PFSK-1 (cell line): ENCODE results near the gene SCYGR6.

Source experiments
- FOXP2 ChIP-seq: optimal IDR thresholded peaks from 2 replicates; pipeline ENCODE3; 2011; ENCODE audit warnings: borderline replicate concordance, control low read depth, inconsistent platforms; ENCODE audit not compliant: insufficient read depth; ENCODE audit errors: extremely low read length, extremely low read depth
- POLR2AphosphoS5 ChIP-seq: IDR thresholded peaks from 2 replicates; pipeline ENCODE4 v1.6.1; 2012; ENCODE audit warnings: low read depth, mild to moderate bottlenecking, control low read depth, low read length, moderate library complexity
- REST ChIP-seq, 2 experiments: IDR thresholded peaks; 2 replicates each; pipeline versions ENCODE4 v1.6.1 to v1.8.0; 2011 to 2012; ENCODE audit warnings: low read depth in 2 of 2, low read length in 2 of 2, control low read depth in 1 of 2, inconsistent platforms in 1 of 2, mild to moderate bottlenecking in 1 of 2, moderate library complexity in 1 of 2; ENCODE audit not compliant: insufficient read depth in 1 of 2
- SIN3A ChIP-seq: IDR thresholded peaks from 2 replicates; pipeline ENCODE4 v1.6.1; 2012; ENCODE audit warnings: mild to moderate bottlenecking, low read length, moderate library complexity, borderline replicate concordance; ENCODE audit not compliant: insufficient read depth
- TAF1 ChIP-seq: IDR thresholded peaks from 2 replicates; pipeline ENCODE4 v1.6.1; 2012; ENCODE audit warnings: low read length, control low read depth, borderline replicate concordance; ENCODE audit not compliant: insufficient read depth

- TF ChIP-seq POLR2AphosphoS5 (no peak), REST (IDR thresholded peaks at IDR 0.05; ENCODE audit: insufficient read depth in 1 of 2, low read depth in 2 of 2, low read length in 2 of 2) (no peak), TAF1 (no peak), SIN3A (no peak), FOXP2 (no peak)
Measured at GRCh38 chr2:227761740-227762476, 37.4 kb upstream of the SCYGR6 start.
